ENCODE results near the gene ARID3A. TPM values are rescaled to one million over a fixed set of nuclear protein-coding genes. Genes with fewer than 3 reads are reported as not detected.
"Not testable (repeated sequence)": the region's sequence is repeated elsewhere in the genome, so short reads cannot be mapped to it uniquely, and the experiment has no call there.

Gene ARID3A
- total and polyA plus RNA-seq, 2 of the 8 experiments (the other 6 are each of a cell fraction or from before 2014, with no cell fraction given): 40.5 to 77.4 TPM

DNA sequence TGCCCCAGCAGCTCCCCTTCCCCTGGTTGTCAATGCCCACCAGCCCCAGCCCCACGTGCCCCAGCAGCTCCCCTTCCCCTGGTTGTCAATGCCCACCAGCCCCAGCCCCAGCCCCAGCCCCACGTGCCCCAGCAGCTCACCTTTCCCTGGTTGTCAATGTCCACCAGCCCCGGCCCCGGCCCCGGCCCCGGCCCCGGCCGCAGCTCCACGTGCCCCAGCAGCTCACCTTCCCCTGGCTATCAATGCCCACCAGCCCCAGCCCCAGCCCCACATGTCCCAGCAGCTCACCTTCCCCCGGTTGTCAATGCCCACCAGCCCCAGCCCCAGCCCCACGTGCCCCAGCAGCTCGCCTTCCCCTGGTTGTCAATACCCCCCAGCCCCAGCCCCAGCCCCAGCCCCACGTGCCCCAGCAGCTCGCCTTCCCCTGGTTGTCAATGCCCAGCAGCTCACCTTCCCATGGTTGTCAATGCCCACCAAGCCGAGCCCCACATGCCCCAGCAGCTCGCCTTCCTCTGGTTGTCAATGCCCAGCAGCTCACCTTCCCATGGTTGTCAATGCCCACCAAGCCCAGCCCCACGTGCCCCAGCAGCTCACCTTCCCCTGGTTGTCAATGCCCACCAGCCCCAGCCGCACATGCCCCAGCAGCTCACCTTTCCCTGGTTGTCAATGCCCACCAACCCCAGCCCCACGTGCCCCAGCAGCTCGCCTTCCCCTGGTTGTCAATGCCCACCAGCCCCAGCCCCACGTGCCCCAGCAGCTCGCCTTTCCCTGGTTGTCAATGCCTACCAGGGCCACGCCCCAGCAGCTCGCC is 46.9 kb upstream of the ARID3A start:
- CTCF ChIA-PET (ENCODE audit: partially characterized antibody): interaction anchor here (0.7 to 3.2 kb wide), 7 partner anchors 9 to 273 kb away, joined by 3 to 12 read pairs (median 3); no protein-coding TSS in a partner anchor
- not testable (repeated sequence) for H2BK15ac ChIP-seq (ENCODE audit: low read length); H2AFZ ChIP-seq (ENCODE audit: low read length); H3K4me2 ChIP-seq (ENCODE audit: insufficient read depth in 1 of 2, low read depth in 2 of 2, low read length in 2 of 2); H3K4me1 ChIP-seq (replicated peaks in 1 of 4; ENCODE audit: control insufficient read depth in 3 of 4, insufficient read depth in 4 of 4, low read length in 3 of 4); H3K9ac ChIP-seq (replicated peaks in 1 of 4; ENCODE audit: extremely low read depth in 1 of 4, low read depth in 3 of 4, low read length in 3 of 4); H3K27me3 ChIP-seq (replicated peaks in 1 of 4; ENCODE audit: control insufficient read depth in 3 of 4, extremely low read depth in 1 of 4, insufficient read depth in 3 of 4, low read length in 3 of 4); H3K79me2 ChIP-seq (ENCODE audit: control insufficient read depth in 1 of 2, insufficient read depth in 2 of 2, low read length in 2 of 2); H4K20me1 ChIP-seq (replicated peaks in 1 of 2; ENCODE audit: control insufficient read depth in 1 of 2, insufficient read depth in 2 of 2, low read length in 2 of 2); H3K4ac ChIP-seq (replicated peaks; ENCODE audit: insufficient read length, low read depth, low read length); H2BK5ac ChIP-seq (ENCODE audit: low read depth, low read length); H3K23me2 ChIP-seq (ENCODE audit: low read depth, low read length); H3K18ac ChIP-seq (ENCODE audit: extremely low read depth, low read length); H2BK12ac ChIP-seq (ENCODE audit: low read depth, low read length); H4K5ac ChIP-seq (ENCODE audit: insufficient read length, low read depth, low read length); H3K56ac ChIP-seq (replicated peaks; ENCODE audit: insufficient read length, low read depth, low read length); H2BK20ac ChIP-seq (ENCODE audit: low read length); H3K23ac ChIP-seq (ENCODE audit: insufficient read length); H3K27ac ChIP-seq (ENCODE audit: low read depth, low read length); H3K9me3 ChIP-seq (ENCODE audit: insufficient read depth in 2 of 2, low read depth in 1 of 2, low read length in 1 of 2); H3K79me1 ChIP-seq (ENCODE audit: low read depth, low read length); H3K14ac ChIP-seq (ENCODE audit: insufficient read length); FAIRE-seq; DNase-seq (ENCODE audit: low read depth in 1 of 2, low spot score in 2 of 2); H3K4me3 ChIP-seq (ENCODE audit: extremely low read depth in 1 of 4, insufficient read depth in 2 of 4, low read depth in 3 of 4, low read length in 4 of 4); H4K8ac ChIP-seq (ENCODE audit: extremely low read depth, insufficient read depth, low read length); H2BK120ac ChIP-seq (replicated peaks; ENCODE audit: low read depth, low read length); H2AK5ac ChIP-seq (ENCODE audit: low read depth, low read length); H4K91ac ChIP-seq (replicated peaks; ENCODE audit: insufficient read length, low read length)
- H3K36me3 ChIP-seq (ENCODE audit: control insufficient read depth in 2 of 4, insufficient read depth in 4 of 4, low read length in 3 of 4): peaks cover 0 to 14% (median 4%) of the 10 kb centered on the region in 4 experiments; a peak in 5 of 8 replicates
- 73% methylated on average over 10 of the region's 24 CpGs; no CpG with 5 or more reads in 1 of the 2 experiments for WGBS, 2 experiments (ENCODE audit: extremely low coverage in 1 of 2, insufficient coverage in 1 of 2, insufficient read length in 1 of 2, insufficient replicate concordance in 2 of 2, low coverage in 1 of 2, low lambda C conversion rate in 2 of 2, missing lambda C conversion rate in 1 of 2)
- POLR2A ChIA-PET (ENCODE audit: partially characterized antibody): interaction anchor here (0.6 to 11.5 kb wide), 6 partner anchors 11 to 184 kb away, joined by 3 to 82 read pairs (median 3); partner anchors contain the start of genes MED16, RNU6-9 and WDR18
